ENCODE results near the gene CISTR. TPM values are rescaled to one million over a fixed set of nuclear protein-coding genes. Genes with fewer than 3 reads are reported as not detected.

Gene CISTR
- total RNA-seq, 1 donor from 2014 or later, result not detected

GRCh38 chr12:53717319-53717718, 34.5 kb downstream of the CISTR start:
- Histone ChIP-seq H3K4me3 (ENCODE audit: insufficient read depth, low read depth, low read length) (no peak overlapping the region), H2AFZ (ENCODE audit: low read depth, low read length) (no peak overlapping the region), H3K27ac (ENCODE audit: low read depth, low read length) (no peak overlapping the region), H3K27me3 (ENCODE audit: insufficient read depth, low read length) (no peaks in the 10 kb centered on the region), H4K20me1 (ENCODE audit: insufficient read depth, low read length) (peaks cover 2% of the 10 kb centered on the region), H3K9ac (ENCODE audit: low read length) (no peak overlapping the region), H3K36me3 (ENCODE audit: insufficient read depth, low read length) (peaks cover 9% of the 10 kb centered on the region), H3K9me3 (ENCODE audit: insufficient read depth, low read depth, low read length) (no peaks in the 10 kb centered on the region), H3K79me2 (ENCODE audit: insufficient read depth, low read length) (no peaks in the 10 kb centered on the region), H3K4me1 (ENCODE audit: insufficient read depth, low read length) (no peaks in the 10 kb centered on the region), H3K4me2 (ENCODE audit: low read length) (no peak overlapping the region)
- H3K4me3 Mint-ChIP-seq (ENCODE audit: unreplicated experiment), result no peak overlapping the region
- no peak for FAIRE-seq
- no peaks in the 10 kb centered on the region for H3K4me1 Mint-ChIP-seq (ENCODE audit: low read depth, unreplicated experiment)
- TF ChIP-seq CTCF (IDR thresholded peaks at IDR 0.05; ENCODE audit: insufficient read depth, low read depth, low read length), result no peak
- TF ChIP-seq EZH2 (IDR thresholded peaks at IDR 0.05; ENCODE audit: insufficient read depth, low read length), result no peak
- peaks cover 2% of the 10 kb centered on the region for H3K9me3 Mint-ChIP-seq (ENCODE audit: unreplicated experiment)
- no peaks in the 10 kb centered on the region for H3K27me3 Mint-ChIP-seq (ENCODE audit: low read depth, unreplicated experiment)
- no peak for DNase-seq (ENCODE audit: low read depth)
- no peak overlapping the region for H3K27ac Mint-ChIP-seq (ENCODE audit: unreplicated experiment)
- H3K36me3 Mint-ChIP-seq (ENCODE audit: low read depth, unreplicated experiment), result peaks cover 53% of the 10 kb centered on the region

- Mint-ChIP-seq H3K4me1 (ENCODE audit: low read depth, unreplicated experiment) (no peaks in the 10 kb centered on the region), H3K9me3 (ENCODE audit: unreplicated experiment) (peaks cover 4% of the 10 kb centered on the region), H3K36me3 (ENCODE audit: low read depth, unreplicated experiment) (peaks cover 46% of the 10 kb centered on the region), H3K4me3 (ENCODE audit: unreplicated experiment) (no peak overlapping the region), H3K27ac (ENCODE audit: unreplicated experiment) (no peak overlapping the region), H3K27me3 (ENCODE audit: low read depth, unreplicated experiment) (peaks cover 7% of the 10 kb centered on the region)
- H3K4me1 ChIP-seq (ENCODE audit: insufficient read depth, low read length), result no peaks in the 10 kb centered on the region
- no peak for FAIRE-seq
- no peaks in the 10 kb centered on the region for H3K79me2 ChIP-seq (ENCODE audit: insufficient read depth, low read length)
- no peak overlapping the region for H3K4me3 ChIP-seq (ENCODE audit: insufficient read depth, low read depth, low read length)
- peaks cover 4% of the 10 kb centered on the region for H3K36me3 ChIP-seq (ENCODE audit: insufficient read depth, low read length)
- H3K9me3 ChIP-seq (ENCODE audit: insufficient read depth, low read depth, low read length), result no peaks in the 10 kb centered on the region
- H3K27me3 ChIP-seq (ENCODE audit: insufficient read depth, low read length), result peaks cover 6% of the 10 kb centered on the region
- H2AFZ ChIP-seq (ENCODE audit: low read depth, low read length), result no peak overlapping the region
- no peak overlapping the region for H3K27ac ChIP-seq (ENCODE audit: low read depth, low read length)
- peaks cover 8% of the 10 kb centered on the region for H4K20me1 ChIP-seq (ENCODE audit: insufficient read depth, low read length)
- no peak for TF ChIP-seq CTCF (IDR thresholded peaks at IDR 0.05; ENCODE audit: insufficient read depth, low read depth, low read length)
- no peak for TF ChIP-seq EZH2 (IDR thresholded peaks at IDR 0.05; ENCODE audit: insufficient read depth, low read length)
- no peak overlapping the region for H3K4me2 ChIP-seq (ENCODE audit: low read length)
- no peak overlapping the region for H3K9ac ChIP-seq (ENCODE audit: low read length)
- no peak for DNase-seq (ENCODE audit: low read depth)
Measured at GRCh38 chr12:53714004-53714403, 37.8 kb downstream of the CISTR start.

- no peak for DNase-seq (ENCODE audit: low read depth)
- Histone ChIP-seq H3K4me1 (ENCODE audit: insufficient read depth, low read length) (no peaks in the 10 kb centered on the region), H3K27ac (ENCODE audit: low read depth, low read length) (no peak overlapping the region), H3K4me2 (ENCODE audit: low read length) (no peak overlapping the region), H3K9me3 (ENCODE audit: insufficient read depth, low read depth, low read length) (no peaks in the 10 kb centered on the region), H2AFZ (ENCODE audit: low read depth, low read length) (no peak overlapping the region), H3K27me3 (ENCODE audit: insufficient read depth, low read length) (peaks cover 11% of the 10 kb centered on the region), H4K20me1 (ENCODE audit: insufficient read depth, low read length) (peaks cover 8% of the 10 kb centered on the region), H3K4me3 (ENCODE audit: insufficient read depth, low read depth, low read length) (no peak overlapping the region), H3K79me2 (ENCODE audit: insufficient read depth, low read length) (no peaks in the 10 kb centered on the region), H3K9ac (ENCODE audit: low read length) (no peak overlapping the region), H3K36me3 (ENCODE audit: insufficient read depth, low read length) (peaks cover 4% of the 10 kb centered on the region)
- no peak for TF ChIP-seq CTCF (IDR thresholded peaks at IDR 0.05; ENCODE audit: insufficient read depth, low read depth, low read length)
- no peak for TF ChIP-seq EZH2 (IDR thresholded peaks at IDR 0.05; ENCODE audit: insufficient read depth, low read length)
- no peak for FAIRE-seq
- peaks cover 4% of the 10 kb centered on the region for H3K9me3 Mint-ChIP-seq (ENCODE audit: unreplicated experiment)
- no peaks in the 10 kb centered on the region for H3K4me1 Mint-ChIP-seq (ENCODE audit: low read depth, unreplicated experiment)
- H3K27me3 Mint-ChIP-seq (ENCODE audit: low read depth, unreplicated experiment), result peaks cover 12% of the 10 kb centered on the region
- no peak overlapping the region for H3K27ac Mint-ChIP-seq (ENCODE audit: unreplicated experiment)
- peaks cover 47% of the 10 kb centered on the region for H3K36me3 Mint-ChIP-seq (ENCODE audit: low read depth, unreplicated experiment)
- no peak overlapping the region for H3K4me3 Mint-ChIP-seq (ENCODE audit: unreplicated experiment)
Measured at GRCh38 chr12:53713516-53713915, 38.3 kb downstream of the CISTR start.

Measured in astrocyte (in vitro differentiated cells and primary cell).